OCI-LY7 (cell line): ENCODE data around the gene NTRK1.

Experiments
- EZH2phosphoT487 ChIP-seq: fragments of 200-600 bp; sonication (generic); IDR thresholded peaks from 2 replicates; pipeline ENCODE4 v1.6.1; 2018; ENCODE audit warnings: low read depth, borderline replicate concordance, mild to moderate bottlenecking, mixed run types, antibody characterized with exemption, low read length, moderate library complexity, mixed read lengths
- TF ChIP-seq, protein P1 (sequence below): fragments of 200-600 bp; sonication (generic); conservative IDR thresholded peaks from 2 replicates; pipeline ENCODE4 v1.5.1; 2014; ENCODE audit warnings: mild to moderate bottlenecking, antibody characterized with exemption, low read length, moderate library complexity, mixed read lengths

DNA sequence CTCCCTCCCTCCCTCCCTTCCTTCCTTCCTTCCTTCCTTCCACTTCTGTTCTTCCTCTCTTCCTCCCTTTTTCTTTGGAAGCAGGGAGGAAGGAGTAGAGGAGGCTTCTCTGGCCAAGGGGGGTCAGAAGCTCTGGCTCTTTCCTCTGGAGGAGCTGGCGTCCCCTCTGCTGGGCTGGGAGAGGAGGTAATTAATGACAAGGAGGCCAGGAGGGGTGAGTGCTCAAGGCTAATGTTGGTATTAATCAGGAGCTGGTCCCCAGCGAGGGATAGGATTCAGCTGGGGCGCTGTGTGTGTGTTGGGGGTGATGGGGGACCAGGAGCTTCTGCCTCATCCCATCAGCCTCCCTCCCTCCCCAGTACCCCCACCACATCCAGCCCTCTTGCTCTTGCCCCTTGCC, 26.7 kb downstream of the NTRK1 start:
- TF ChIP-seq, protein P1, sequence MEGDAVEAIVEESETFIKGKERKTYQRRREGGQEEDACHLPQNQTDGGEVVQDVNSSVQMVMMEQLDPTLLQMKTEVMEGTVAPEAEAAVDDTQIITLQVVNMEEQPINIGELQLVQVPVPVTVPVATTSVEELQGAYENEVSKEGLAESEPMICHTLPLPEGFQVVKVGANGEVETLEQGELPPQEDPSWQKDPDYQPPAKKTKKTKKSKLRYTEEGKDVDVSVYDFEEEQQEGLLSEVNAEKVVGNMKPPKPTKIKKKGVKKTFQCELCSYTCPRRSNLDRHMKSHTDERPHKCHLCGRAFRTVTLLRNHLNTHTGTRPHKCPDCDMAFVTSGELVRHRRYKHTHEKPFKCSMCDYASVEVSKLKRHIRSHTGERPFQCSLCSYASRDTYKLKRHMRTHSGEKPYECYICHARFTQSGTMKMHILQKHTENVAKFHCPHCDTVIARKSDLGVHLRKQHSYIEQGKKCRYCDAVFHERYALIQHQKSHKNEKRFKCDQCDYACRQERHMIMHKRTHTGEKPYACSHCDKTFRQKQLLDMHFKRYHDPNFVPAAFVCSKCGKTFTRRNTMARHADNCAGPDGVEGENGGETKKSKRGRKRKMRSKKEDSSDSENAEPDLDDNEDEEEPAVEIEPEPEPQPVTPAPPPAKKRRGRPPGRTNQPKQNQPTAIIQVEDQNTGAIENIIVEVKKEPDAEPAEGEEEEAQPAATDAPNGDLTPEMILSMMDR = no peak
- no peak for TF ChIP-seq EZH2phosphoT487
